BJ (cell line): ENCODE results near the gene RAPGEF6. TPM values are rescaled to one million over a fixed set of nuclear protein-coding genes. Genes with fewer than 3 reads are reported as not detected.
A peak's percentile ranks its signal among the peaks of the same experiment; 100 is the strongest.

Experiments
- CTCF ChIA-PET: fragments of 350-600 bp; formaldehyde crosslinking; extraction: SDS; loops from one replicate; lab custom pipeline; 2021; ENCODE audit warnings: antibody characterized with exemption, inconsistent platforms; lab: Yijun Ruan, JAX
- POLR2A ChIA-PET: fragments of 300-600 bp; sonication (Branson Sonifier 250); formaldehyde crosslinking; extraction: SDS; loops from one replicate; lab custom pipeline; 2021; ENCODE audit warnings: antibody characterized with exemption; lab: Charles Lee
- DNase-seq: peaks from one replicate; pipeline ENCODE4 v3.0.0-alpha.2; 2011; ENCODE audit warnings: low read depth
- H3K27me3 ChIP-seq: 2 replicates; pipeline ENCODE4 v1.6.0; 2011; ENCODE audit warnings: low read length; ENCODE audit not compliant: control insufficient read depth, insufficient read depth
- H3K36me3 ChIP-seq: 2 replicates; pipeline ENCODE4 v1.5.1; 2011; ENCODE audit warnings: low read length; ENCODE audit not compliant: control insufficient read depth, insufficient read depth
- H3K4me3 ChIP-seq: 2 replicates; pipeline ENCODE4 v1.5.1; 2011; ENCODE audit warnings: low read depth, mild to moderate bottlenecking, control low read depth, low read length
- polyA plus RNA-seq: library from polyadenylated mRNA; depleted of rRNA; stranded (reverse); fragments of >200 nt; gene quantifications from 2 replicates; pipeline ENCODE4 v1.2.3, GENCODE V29; 2011
- TF ChIP-seq, protein P1 (sequence below): IDR thresholded peaks from 2 replicates; pipeline ENCODE4 v1.5.1; 2011; ENCODE audit warnings: low read depth, mild to moderate bottlenecking, control low read depth, inconsistent platforms, low read length, moderate library complexity; ENCODE audit not compliant: insufficient read depth

Gene RAPGEF6
- polyA plus RNA-seq, 1 experiment: 6.2 TPM

DNA sequence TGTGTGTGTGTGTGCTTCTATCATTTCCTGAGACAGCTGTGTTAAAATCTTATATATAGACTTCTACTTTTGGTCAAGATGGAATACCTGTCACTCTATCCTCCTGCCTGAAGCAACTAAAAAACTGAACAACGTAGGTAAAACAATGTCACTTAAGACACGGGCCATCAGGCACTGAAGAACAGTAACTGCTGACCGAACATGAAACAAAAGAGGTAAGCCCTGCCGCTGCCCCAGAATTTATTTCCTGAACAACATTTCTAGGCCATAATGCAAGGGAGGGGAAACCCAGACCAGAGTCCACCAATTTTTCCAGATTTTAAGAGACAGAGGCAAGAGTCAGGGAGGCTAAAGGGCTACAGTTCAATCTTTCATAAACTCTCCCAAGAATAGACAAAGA lies 215.2 kb downstream of the RAPGEF6 start:
- TF ChIP-seq, protein P1, sequence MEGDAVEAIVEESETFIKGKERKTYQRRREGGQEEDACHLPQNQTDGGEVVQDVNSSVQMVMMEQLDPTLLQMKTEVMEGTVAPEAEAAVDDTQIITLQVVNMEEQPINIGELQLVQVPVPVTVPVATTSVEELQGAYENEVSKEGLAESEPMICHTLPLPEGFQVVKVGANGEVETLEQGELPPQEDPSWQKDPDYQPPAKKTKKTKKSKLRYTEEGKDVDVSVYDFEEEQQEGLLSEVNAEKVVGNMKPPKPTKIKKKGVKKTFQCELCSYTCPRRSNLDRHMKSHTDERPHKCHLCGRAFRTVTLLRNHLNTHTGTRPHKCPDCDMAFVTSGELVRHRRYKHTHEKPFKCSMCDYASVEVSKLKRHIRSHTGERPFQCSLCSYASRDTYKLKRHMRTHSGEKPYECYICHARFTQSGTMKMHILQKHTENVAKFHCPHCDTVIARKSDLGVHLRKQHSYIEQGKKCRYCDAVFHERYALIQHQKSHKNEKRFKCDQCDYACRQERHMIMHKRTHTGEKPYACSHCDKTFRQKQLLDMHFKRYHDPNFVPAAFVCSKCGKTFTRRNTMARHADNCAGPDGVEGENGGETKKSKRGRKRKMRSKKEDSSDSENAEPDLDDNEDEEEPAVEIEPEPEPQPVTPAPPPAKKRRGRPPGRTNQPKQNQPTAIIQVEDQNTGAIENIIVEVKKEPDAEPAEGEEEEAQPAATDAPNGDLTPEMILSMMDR: no peak
- no peak overlapping the region for H3K4me3 ChIP-seq
- no peaks in the 10 kb centered on the region for H3K27me3 ChIP-seq
- peaks cover 3% of the 10 kb centered on the region; the same call in 1 of the 2 replicates for H3K36me3 ChIP-seq
- ChIA-PET CTCF (interaction anchor here (0.6 to 0.9 kb wide), 2 partner anchors 9 to 67 kb away, joined by 3 read pairs; no protein-coding TSS in a partner anchor), POLR2A (no interaction called here)
- DNase-seq: no peak

DNA sequence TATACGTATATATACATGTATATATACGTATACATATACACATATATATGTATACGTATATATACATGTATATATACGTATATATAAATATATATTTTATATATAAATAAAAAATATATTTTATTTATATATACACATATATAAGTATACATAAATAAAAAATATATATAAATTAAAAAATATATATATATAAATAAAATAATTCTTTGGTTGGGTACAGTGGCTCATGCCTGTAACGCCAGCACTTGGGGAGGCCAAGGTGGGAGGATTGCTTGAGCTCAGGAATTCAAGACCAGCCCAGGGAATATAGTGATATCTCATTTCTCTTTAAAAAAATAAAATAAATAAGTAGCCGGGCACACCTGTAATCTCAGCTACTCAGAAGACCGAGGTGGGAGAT lies 216.2 kb downstream of the RAPGEF6 start:
- DNase-seq: no peak
- peaks cover 3% of the 10 kb centered on the region; the same call in 1 of the 2 replicates for H3K36me3 ChIP-seq
- no peaks in the 10 kb centered on the region for H3K27me3 ChIP-seq
- TF ChIP-seq, protein P1: no peak
- H3K4me3 ChIP-seq: no peak overlapping the region
- ChIA-PET CTCF (no interaction called here), POLR2A (no interaction called here)

DNA sequence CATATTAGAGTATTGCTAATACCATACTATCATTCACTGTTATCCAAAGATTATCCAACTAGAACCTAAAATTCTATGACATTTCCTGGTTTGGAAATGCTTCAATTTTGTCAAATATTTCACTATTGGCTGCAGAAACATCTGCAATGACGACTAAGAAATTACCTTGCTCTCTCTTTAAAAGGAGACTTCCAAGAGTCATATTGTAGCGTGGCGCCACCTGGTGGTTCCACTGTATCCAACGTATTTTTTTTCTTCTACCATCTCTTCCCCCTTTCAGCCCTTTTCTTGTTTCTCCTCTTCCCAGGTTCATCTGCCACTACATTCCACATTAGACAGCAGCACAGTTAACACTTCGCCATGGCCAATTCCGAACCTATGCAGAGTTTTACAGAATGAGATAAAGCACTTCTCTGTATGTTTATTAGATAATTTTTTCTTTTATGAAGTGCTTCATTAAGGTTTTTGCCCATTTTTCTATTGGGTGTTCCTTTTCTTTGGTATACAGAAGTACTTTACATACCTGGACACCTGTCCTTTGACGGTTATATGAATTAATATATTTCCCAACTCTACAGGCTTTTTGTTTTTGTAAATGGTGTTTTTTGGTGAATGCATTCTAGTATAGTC lies 217.7 kb downstream of the RAPGEF6 start:
- CTCF ChIA-PET: interaction anchor here (0.6 kb wide), 2 partner anchors 242 to 1561 kb away, joined by 3 read pairs; no protein-coding TSS in a partner anchor
- no peak overlapping the region for H3K4me3 ChIP-seq
- POLR2A ChIA-PET: no interaction called here
- TF ChIP-seq, protein P1: peak; percentile 78
- peaks cover 3% of the 10 kb centered on the region; the same call in 1 of the 2 replicates for H3K36me3 ChIP-seq
- H3K27me3 ChIP-seq: no peaks in the 10 kb centered on the region
- peak; percentile 7 for DNase-seq

DNA sequence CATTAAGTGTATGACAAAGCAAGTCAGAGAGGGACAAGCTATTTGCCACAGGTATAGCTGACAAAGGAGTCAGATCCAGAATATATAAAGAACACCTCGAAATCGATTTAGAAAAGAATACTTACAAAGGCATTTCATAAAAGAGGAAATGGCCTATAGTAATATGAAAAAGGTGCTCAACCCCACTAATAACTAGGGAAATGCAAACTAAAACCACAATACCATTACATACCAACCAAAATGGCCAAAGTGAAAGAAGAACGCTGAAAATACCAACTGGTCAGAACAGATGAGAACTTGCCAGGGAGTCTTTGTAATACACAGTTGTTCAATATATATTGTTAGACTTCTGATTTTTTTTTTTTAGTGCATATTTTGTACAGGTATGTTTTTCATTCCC lies 218.3 kb downstream of the RAPGEF6 start:
- Histone ChIP-seq H3K36me3 (peaks cover 2% of the 10 kb centered on the region; the same call in 1 of the 2 replicates), H3K27me3 (no peaks in the 10 kb centered on the region), H3K4me3 (no peak overlapping the region)
- DNase-seq: no peak
- ChIA-PET POLR2A (no interaction called here), CTCF (interaction anchor here (0.6 kb wide), 1 partner anchor 242 kb away, joined by 3 read pairs; no protein-coding TSS in a partner anchor)
- TF ChIP-seq, protein P1: no peak

DNA sequence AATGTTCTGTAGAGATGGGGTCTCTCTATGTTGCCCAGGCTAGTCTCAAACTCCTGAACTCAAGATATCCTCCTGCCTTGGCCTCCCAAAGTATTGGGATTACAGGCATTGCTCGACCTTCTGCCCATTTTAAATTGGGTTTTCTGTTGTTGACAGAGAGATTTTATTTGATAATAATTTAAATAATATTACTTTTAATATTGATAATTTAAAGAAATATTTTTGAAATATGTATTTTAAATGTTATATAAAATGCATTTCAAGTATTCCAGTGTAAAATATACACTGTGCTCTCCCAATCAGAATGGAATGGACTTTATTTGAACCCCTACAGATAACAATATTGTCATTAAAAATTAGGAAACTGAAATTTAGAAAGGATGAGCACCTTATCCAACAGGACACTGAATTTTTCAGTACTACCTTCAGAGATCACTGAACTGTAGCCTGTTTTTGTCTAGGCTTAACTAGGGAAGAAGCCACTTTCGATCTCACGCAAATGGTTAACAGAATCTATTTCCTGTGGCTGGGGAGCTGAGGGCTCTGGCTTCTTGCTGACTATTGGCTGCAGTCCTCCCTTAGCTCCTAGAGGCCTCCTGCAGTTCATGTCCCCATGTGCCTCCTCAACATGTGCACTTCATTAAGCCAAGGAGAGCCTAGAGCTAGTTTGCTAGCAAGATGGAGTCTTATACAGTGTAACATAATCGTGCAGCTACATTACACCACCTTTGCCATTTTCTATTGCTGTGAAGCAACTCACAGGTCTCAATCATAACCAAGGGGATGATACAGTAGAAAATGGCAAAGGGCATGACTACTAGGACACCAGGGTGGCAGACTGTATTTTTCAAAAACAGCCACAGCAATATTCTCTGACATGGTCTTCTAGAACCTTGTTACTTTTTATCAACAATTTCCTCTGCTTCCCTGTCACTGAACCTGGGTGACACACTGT lies 221.1 kb downstream of the RAPGEF6 start:
- no peaks in the 10 kb centered on the region; the same call in 1 of the 2 replicates for H3K36me3 ChIP-seq
- ChIA-PET POLR2A (no interaction called here), CTCF (interaction anchor here (1.1 to 1.3 kb wide), 2 partner anchors 9 to 23 kb away, joined by 3 to 6 read pairs; no protein-coding TSS in a partner anchor)
- no peak for DNase-seq
- no peaks in the 10 kb centered on the region for H3K27me3 ChIP-seq
- TF ChIP-seq, protein P1: no peak
- no peak overlapping the region for H3K4me3 ChIP-seq
